ENCODE measurements around the gene REEP1.

Gene REEP1

GRCh38 chr2:86315084-86315483 is 22.3 kb downstream of the REEP1 start:
- Histone ChIP-seq H3K36me3 (ENCODE audit: low read depth) (no peaks in the 10 kb centered on the region), H3K4me3 (ENCODE audit: severe bottlenecking) (no peak overlapping the region), H3K27ac (ENCODE audit: poor library complexity, severe bottlenecking) (no peak overlapping the region), H3K4me1 (ENCODE audit: insufficient read depth, poor library complexity, severe bottlenecking) (no peaks in the 10 kb centered on the region), H3K27me3 (ENCODE audit: insufficient read depth, poor library complexity, severe bottlenecking) (no peaks in the 10 kb centered on the region), H3K9me3 (ENCODE audit: severe bottlenecking) (no peaks in the 10 kb centered on the region)
- no peak for ATAC-seq (ENCODE audit: low read depth)
- DNase-seq (ENCODE audit: low spot score) = no peak
- no peak for TF ChIP-seq CTCF (IDR thresholded peaks at IDR 0.05; ENCODE audit: poor library complexity, severe bottlenecking)

- Histone ChIP-seq H3K9me3 (ENCODE audit: severe bottlenecking) (no peaks in the 10 kb centered on the region), H3K4me1 (ENCODE audit: insufficient read depth, poor library complexity, severe bottlenecking) (no peaks in the 10 kb centered on the region), H3K36me3 (ENCODE audit: low read depth) (no peaks in the 10 kb centered on the region), H3K27me3 (ENCODE audit: insufficient read depth, poor library complexity, severe bottlenecking) (no peaks in the 10 kb centered on the region), H3K4me3 (ENCODE audit: severe bottlenecking) (no peak overlapping the region), H3K27ac (ENCODE audit: poor library complexity, severe bottlenecking) (no peak overlapping the region)
- ATAC-seq (ENCODE audit: low read depth) (no peak), DNase-seq (ENCODE audit: low spot score) (no peak)
- no peak for TF ChIP-seq CTCF (IDR thresholded peaks at IDR 0.05; ENCODE audit: poor library complexity, severe bottlenecking)
These were observed 23.3 kb downstream of the REEP1 start for GRCh38 chr2:86314125-86314524.

GRCh38 chr2:86313341-86313740 is 24.1 kb downstream of the REEP1 start:
- H3K36me3 ChIP-seq (ENCODE audit: low read depth) = no peaks in the 10 kb centered on the region

GRCh38 chr2:86311879-86312278 is 25.5 kb downstream of the REEP1 start:
- no peak overlapping the region for H3K4me3 ChIP-seq (ENCODE audit: severe bottlenecking)
- no peaks in the 10 kb centered on the region for H3K4me1 ChIP-seq (ENCODE audit: insufficient read depth, poor library complexity, severe bottlenecking)
- no peaks in the 10 kb centered on the region for H3K36me3 ChIP-seq (ENCODE audit: low read depth)
- no peaks in the 10 kb centered on the region for H3K27me3 ChIP-seq (ENCODE audit: insufficient read depth, poor library complexity, severe bottlenecking)
- no peak for ATAC-seq (ENCODE audit: low read depth)
- no peaks in the 10 kb centered on the region for H3K9me3 ChIP-seq (ENCODE audit: severe bottlenecking)
- TF ChIP-seq CTCF (IDR thresholded peaks at IDR 0.05; ENCODE audit: poor library complexity, severe bottlenecking) = no peak
- no peak overlapping the region for H3K27ac ChIP-seq (ENCODE audit: poor library complexity, severe bottlenecking)
- DNase-seq (ENCODE audit: low spot score) = no peak

More at GRCh38 chr2:86313341-86313740, 24.1 kb downstream of the REEP1 start:
- no peak for TF ChIP-seq CTCF (IDR thresholded peaks at IDR 0.05; ENCODE audit: poor library complexity, severe bottlenecking)
- Histone ChIP-seq H3K27me3 (ENCODE audit: insufficient read depth, poor library complexity, severe bottlenecking) (no peaks in the 10 kb centered on the region), H3K27ac (ENCODE audit: poor library complexity, severe bottlenecking) (no peak overlapping the region), H3K9me3 (ENCODE audit: severe bottlenecking) (no peaks in the 10 kb centered on the region), H3K4me1 (ENCODE audit: insufficient read depth, poor library complexity, severe bottlenecking) (no peaks in the 10 kb centered on the region), H3K4me3 (ENCODE audit: severe bottlenecking) (no peak overlapping the region)
- no peak for ATAC-seq (ENCODE audit: low read depth)
- no peak for DNase-seq (ENCODE audit: low spot score)

GRCh38 chr2:86309966-86310365 is 27.5 kb downstream of the REEP1 start:
- no peaks in the 10 kb centered on the region for H3K27me3 ChIP-seq (ENCODE audit: insufficient read depth, poor library complexity, severe bottlenecking)
- ATAC-seq (ENCODE audit: low read depth) = no peak
- no peak for DNase-seq (ENCODE audit: low spot score)
- no peaks in the 10 kb centered on the region for H3K9me3 ChIP-seq (ENCODE audit: severe bottlenecking)
- TF ChIP-seq CTCF (IDR thresholded peaks at IDR 0.05; ENCODE audit: poor library complexity, severe bottlenecking) = no peak
- H3K36me3 ChIP-seq (ENCODE audit: low read depth) = no peaks in the 10 kb centered on the region
- no peak overlapping the region for H3K4me3 ChIP-seq (ENCODE audit: severe bottlenecking)
- no peaks in the 10 kb centered on the region for H3K4me1 ChIP-seq (ENCODE audit: insufficient read depth, poor library complexity, severe bottlenecking)
- H3K27ac ChIP-seq (ENCODE audit: poor library complexity, severe bottlenecking) = no peak overlapping the region

All from RWPE2 (cell line).